IPS DF 4.7 (cell line): ENCODE results near the gene LITAF.

Source experiments
- DNase-seq: peaks from one replicate; pipeline ENCODE4 v3.0.0-alpha.2; 2013; ENCODE audit warnings: low spot score; ENCODE audit errors: extremely low read depth

LITAF gene

GRCh38 chr16:11553371-11553770 lies 33.3 kb downstream of the LITAF start:
- no peak for DNase-seq

- DNase-seq = no peak
Observed at GRCh38 chr16:11552440-11552839, 34.3 kb downstream of the LITAF start.

GRCh38 chr16:11551842-11552241 lies 34.9 kb downstream of the LITAF start:
- no peak for DNase-seq

DNA sequence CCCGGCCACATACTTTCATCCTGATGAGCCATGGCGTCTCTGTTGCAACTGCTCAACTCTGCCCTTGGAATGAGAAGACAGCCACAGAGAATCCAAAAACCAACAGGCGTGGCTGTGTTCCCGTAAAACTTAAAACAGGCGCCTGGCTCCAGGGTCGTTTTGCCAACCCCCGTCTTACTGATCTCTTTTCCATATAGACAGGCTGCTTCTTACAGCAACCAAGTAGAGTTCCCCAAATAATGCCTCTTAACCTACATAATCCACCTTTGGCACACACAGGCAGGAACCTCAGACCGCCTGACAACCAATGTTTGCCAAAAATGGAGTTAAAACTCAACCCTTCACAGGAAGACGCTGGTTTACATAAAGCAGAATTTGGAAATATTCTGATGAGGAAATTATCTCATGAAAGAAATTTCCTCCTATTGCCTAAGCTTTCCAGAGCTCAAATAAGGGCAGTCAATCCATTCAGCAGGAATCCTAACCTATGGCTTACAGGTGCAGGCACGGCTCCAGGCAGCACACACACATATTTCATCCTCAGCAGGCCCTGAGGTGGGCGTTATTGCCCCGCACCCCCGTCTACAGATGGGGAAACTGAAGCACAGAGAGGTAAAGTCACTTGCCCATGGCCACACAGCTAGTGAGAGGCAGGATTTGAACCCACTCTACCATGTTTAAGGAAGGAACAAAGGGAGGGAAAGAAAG lies 35.8 kb downstream of the LITAF start:
- DNase-seq = no peak

DNA sequence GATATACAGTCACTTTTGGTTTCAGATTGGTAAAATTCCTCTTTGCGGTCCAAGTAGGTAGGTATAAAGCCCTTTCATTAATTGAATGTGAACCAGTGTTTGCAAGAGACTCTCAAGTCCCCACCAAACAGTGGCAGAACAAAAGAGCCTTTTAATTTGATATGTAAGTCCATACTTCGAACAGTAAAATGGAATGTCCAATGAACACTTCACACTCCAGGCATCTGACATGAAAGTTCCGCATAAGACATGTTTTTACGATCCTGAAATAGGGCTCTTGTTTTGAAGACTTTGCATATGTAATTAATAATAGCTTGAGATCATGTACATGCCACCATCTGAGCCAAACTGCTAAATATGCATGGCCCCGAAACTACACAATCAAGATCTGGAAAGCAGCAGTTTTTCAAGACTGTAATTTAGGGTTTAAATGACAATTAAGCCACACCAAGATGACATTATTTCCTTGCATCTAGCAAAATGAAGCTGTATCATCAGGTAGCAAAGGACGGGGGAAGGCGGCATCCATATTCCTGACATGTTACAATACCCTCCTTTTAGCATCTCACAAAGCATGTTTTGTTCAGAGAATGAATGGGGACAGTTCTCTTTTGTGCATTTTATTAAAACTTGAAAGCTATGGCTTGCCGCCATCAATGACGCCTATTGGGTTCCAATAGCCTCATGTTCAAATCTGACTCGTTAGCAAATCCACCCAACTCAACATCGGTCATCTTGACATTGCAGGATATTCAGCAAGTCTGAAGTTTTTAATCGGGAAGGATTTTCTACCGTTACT lies 39.4 kb downstream of the LITAF start:
- DNase-seq = no peak

- no peak for DNase-seq
Observed at GRCh38 chr16:11546608-11547061, 40.1 kb downstream of the LITAF start.

DNA sequence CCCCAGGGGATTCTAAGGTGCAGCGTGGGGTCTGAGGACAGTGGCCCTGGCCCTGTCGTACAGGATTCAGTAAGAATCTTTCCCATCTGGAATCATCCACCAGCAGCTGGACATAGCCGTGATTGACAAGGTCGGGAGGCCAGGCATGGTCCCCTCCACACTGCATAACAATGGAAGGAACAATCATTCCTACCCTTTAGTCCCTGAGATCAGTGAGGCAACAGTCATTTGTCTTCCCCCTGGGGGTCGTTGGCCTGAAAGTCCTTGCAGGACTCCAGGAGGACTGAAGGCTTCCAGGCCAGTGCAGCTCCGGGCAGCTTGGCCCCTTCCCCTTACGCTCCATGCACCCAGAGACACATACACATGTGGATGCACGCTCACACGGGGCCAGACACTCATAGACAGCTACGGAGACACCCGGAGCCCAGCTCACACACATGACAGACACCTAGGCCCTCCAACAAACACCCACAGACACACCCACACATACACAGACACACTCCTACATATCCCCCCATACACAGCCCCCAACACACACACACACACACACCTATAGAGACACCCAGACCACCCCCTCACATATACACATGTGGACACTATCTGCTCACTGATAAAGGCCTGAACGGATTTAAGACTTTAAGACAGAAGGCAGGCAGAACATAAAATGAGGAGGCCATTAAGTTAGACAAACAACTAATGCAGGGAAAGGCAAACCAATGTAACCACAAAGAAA lies 42.9 kb downstream of the LITAF start:
- DNase-seq = no peak

GRCh38 chr16:11542069-11542744 lies 44.5 kb downstream of the LITAF start:
- no peak for DNase-seq

DNA sequence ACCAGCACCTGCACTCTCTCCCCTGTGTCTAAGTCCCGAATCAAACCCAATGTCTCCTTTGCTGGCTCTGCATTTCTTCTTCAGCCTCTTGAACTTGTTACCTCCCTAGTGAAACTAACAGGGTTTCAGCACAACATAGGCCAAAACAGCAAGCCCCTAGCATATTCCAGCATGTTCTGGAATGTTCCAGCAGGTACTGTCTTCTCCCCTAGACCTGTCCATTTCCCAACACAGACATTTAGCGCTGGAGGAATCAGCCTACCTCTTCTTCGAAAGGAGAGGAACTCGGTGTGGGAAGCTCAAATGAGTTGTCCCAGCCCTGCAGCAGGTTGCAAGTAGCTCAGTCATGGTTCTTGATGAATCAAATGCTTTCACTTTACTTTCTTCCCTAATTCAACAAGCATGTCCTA lies 47.1 kb downstream of the LITAF start:
- DNase-seq = no peak

- no peak for DNase-seq
Observed at GRCh38 chr16:11538880-11539279, 47.8 kb downstream of the LITAF start.

- DNase-seq = no peak
Observed at GRCh38 chr16:11536104-11536866, 50.4 kb downstream of the LITAF start.

DNA sequence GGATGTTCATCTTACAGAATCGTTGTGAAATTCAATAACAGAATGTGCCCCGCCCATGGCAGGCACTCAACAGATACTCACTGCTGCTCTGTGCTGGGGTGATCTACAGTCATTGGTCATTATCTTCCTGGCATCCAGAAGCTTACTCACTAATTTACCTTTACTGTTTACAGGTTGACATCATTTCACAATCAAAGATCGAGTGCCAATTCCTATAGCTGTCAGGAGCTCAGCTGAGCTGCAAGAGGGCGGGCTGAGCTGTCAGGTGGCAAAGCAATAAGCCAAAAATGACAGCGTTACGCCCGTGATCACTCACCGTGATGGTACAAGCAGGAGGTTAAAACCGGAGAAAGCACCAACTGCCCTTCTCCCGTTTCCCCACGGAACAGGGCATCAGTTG lies 51.2 kb downstream of the LITAF start:
- no peak for DNase-seq

DNA sequence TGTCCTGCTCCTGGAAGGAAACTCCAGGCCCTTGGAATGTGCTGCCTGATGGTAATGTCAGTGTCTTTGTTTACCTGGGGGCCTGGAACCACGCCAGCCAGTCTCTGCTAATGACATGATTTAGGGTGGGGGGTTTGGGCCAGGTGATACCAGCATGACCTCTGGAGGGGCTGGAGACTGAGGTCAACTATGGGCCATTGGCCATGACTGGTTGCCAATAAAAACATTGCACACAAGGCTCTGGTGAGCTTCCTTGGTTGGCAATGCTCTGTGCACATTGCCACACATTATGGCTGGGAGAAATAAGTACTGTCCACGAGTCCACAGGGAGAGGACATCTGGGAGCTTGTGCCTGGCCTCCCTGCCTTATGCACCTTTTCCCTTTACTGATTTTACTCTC lies 52.5 kb downstream of the LITAF start:
- no peak for DNase-seq

DNA sequence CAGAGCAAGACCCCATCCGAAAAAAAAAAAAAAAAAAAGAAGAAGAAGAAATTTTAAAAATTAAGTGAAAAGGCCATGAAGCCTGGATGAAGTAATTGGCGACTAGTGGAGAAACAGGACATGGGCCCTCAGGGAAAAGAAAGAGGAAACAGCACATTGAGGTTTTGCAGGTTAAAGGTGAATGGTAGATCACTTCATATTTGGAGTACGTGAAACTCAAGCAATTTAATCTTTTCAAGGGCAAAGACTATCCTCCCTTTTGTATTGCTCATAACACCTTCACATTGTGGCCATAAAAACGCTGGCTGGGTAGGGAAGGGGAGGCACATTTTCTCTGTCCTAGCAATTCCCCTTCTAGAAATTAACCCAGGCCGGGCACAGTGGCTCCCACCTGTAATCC lies 53.1 kb downstream of the LITAF start:
- DNase-seq = no peak

DNA sequence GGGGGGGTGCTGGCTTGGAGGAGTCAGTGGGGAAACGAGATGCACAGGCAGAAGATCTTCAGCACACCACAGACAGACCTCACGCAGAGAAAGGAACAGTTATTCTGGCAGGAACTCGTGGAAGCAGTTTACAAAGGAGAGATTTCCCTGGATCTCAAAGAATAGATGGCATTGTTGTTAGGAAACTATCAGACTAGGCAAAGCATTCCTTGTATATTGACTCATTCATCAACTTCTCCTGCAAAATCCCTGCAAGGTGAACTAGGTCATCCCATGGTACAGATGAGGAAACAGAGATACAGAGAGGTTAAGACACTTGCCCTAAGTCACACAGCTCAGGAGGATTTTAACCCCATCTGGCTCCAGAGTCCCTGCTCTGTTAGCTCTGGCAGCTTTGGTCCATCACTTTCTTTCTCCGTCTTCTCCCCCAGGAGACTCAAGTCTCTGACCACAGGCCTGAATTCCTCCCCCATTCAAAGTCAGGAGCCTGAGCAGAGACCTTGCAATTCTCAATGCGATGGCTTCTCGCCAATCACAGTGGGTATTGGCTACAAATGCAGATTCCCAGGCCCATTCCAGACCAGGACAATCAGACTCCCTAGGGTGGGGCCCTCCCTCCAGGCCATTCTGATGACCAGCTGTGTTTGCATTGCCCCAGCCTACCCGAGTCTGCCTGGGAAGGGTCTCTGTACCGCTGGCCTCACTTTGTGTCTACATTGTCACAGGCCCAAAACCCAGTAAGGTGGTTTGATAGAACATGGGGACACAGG lies 56.4 kb downstream of the LITAF start:
- DNase-seq = no peak

GRCh38 chr16:11529285-11529684 lies 57.4 kb downstream of the LITAF start:
- DNase-seq = no peak

- no peak for DNase-seq
Observed at GRCh38 chr16:11528053-11528452, 58.7 kb downstream of the LITAF start.

GRCh38 chr16:11526655-11527350 lies 59.9 kb downstream of the LITAF start:
- DNase-seq = no peak

GRCh38 chr16:11524098-11524760 lies 62.5 kb downstream of the LITAF start:
- DNase-seq = no peak
